Ammon's horn (tissue), 1 donor: ENCODE data around the gene MAP4K1.

Source experiments
- DNase-seq: peaks from one replicate; pipeline ENCODE4 v3.0.0-alpha.2; 2016; ENCODE audit warnings: low spot score

The MAP4K1 gene

DNA sequence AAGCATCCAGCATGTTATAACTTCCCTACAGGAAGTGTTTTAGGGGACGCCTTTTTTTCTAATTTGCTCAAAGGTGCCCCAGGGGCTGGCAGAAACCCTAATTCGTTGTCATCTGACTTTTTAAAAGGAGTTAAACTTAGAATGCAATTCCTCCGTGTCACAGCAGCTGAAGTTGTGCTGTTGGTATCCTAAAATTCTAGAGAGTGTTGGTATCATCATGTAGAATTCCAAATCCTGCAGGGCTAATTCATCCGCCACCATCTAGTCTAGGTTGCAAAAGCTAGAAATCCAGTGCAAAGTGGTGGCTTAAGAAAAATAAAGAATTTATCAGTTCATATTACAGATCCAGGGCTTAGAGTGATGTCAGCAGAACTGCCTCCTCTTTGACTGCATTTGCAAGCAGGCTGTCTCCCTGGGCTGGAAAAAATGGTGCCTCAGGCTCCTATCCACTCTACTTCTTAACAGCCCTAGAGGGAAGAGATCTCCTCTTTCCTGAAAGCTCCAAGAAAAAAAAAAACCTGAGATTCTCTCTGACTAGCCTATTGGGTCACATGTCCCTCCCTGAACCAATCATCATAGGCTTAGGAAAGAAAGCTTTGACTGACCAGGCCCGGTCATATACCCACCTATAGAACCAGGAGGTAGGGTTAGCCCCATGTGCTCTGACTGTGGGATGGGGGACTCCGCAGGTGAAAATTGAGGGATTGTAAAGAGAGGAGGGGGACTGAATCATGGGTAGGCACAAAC lies 73.0 kb downstream of the MAP4K1 start:
- DNase-seq: no peak

DNA sequence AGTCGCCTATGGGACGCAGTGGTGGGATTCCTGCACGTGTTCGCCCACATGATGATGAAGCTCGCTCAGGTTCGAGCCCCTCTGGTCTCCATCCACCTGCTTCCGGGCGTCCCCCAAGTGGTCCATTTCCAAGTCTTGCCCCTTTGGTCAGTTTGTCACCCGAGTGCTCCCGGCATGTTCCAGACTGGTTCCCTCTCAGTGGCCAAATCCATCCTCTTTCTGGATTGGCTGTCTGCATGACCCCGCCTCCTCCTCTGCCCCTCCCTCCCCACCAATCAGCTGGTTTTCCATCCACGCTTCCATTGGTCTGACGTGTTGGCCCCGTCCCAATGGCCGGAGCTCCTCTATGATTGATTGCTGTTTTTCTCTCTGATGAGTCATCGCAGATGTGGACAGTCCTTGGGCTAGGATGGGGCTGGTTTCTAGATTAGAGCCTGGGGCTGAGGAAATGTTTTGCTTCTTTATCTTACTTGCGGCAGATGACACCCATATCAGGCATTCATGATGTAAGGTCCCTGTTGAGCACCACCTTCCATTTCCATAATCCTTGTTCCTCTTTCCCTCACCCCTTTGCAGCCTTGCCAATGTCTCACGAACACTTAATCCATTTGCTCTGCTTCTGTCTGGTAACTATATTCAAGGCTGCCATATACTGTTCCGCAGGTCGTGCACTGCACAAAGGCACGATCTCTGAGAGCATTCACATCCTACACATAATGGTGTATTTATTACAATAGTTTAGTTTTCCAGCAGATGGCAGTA lies 73.8 kb downstream of the MAP4K1 start:
- peak; percentile 84 for DNase-seq

DNA sequence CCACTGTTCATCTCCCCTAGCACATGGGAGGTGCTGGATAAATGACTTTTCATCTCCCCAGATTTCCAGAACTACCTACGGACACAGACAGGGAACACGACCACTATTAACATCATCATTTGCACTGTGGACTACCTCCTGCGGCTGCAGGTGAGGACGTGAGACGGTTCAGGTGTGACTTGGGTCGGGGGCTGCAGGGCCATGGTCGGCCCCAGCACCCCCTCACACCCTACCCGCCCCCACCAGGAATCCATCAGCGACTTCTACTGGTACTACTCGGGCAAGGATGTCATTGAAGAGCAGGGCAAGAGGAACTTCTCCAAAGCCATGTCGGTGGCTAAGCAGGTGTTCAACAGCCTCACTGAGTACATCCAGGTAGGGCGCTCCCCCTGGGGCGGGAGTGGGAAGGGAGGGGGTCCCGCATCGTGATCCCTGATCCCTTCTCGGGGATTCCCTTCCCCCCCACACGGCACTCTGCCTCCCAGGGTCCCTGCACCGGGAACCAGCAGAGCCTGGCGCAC lies 74.4 kb downstream of the MAP4K1 start:
- DNase-seq: no peak

DNA sequence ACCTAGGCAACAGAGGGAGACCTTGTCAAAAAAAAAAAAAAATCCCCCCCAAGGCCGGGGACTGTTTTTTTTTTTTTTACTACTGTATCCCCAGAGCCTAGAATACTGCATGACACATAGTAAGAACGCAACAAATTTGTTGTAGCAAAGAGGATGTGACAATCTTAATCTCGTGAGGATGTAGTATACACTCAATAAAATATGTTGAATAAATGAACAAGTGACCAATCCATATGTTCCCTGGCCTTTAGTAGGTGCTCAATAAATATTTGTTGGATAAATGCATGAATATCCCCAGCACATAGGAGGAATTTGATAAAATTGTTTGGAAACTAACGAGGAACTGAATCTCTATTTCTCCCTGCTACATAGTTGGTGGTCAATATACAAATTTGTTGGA lies 75.7 kb downstream of the MAP4K1 start:
- no peak for DNase-seq

DNA sequence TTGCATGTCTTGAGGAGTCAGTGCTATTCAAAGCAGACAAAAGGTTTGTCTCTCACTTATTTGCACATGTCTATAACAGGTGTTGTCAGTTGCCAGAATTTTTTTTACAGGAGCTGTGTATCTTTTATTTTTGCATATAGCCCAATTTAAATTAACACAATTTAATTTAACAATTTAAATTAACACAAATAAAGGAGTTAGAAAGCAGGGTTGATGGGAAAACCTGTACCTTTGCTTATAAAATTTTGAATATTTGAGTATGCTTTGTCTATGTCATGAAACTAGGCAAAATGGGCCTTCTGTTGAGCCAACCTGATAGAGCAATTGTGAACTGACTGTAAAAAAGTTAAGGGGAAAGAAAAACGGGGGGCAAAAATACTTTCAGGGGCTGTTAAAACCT lies 78.0 kb downstream of the MAP4K1 start:
- no peak for DNase-seq

DNA sequence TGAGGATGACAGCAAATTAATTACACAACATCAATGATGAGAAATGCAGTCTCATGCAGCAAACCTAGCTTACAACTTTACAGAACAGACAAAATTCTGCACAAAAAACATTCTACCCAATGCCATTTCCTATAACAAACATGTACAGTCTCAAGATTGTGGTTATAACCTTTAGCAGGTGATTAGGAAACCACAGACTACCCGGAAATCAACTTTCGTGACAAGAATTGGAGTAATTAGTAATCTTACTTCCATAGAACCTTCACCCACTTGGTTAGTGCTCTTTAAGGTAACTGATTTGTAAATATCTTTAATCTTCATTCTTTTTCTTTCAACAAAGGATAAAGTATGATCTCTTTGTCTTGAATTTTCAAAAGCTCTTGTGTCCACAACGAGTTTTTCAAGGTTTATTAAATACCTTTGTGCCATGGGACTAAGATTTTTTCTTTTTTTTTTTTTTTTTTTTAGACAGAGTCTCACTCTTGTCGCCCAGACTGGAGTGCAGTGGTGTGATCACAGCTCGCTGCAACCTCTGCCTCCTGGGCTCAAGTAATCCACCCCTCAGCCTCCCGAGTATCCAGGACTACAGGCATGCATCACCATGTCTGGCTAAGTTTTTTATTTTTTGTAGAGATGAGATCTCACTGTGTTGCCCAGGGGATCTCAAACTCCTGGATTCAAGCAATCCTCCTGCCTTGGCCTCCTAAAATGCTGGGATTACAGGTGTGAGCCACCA lies 78.8 kb downstream of the MAP4K1 start:
- DNase-seq: peak; percentile 1

DNA sequence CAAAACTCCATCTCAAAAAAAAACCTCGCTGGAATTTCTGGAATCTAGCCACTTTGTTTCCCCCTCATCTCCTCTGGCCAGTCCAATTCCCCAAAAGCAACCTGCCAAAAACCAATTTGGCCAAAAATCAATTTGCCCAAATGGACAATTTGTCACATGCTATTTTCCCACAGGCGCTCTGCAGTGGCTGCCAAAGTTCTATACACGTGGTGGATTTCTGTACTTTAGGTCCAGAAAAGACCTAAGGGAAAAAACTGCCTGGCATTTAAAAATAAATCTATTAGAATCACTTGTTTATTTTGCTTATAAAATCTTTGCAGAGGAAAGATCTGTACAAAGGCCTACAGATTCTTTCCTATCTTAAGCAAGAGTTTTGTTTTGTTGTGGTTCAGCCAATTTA lies 79.4 kb downstream of the MAP4K1 start:
- DNase-seq: peak; percentile 45
